NB4 (cell line): ENCODE data around the gene ZNF740.

ENCODE experiments used
- POLR2A ChIP-seq: IDR thresholded peaks from 2 replicates; pipeline ENCODE4 v1.6.1; 2011; ENCODE audit warnings: mild to moderate bottlenecking; ENCODE audit not compliant: insufficient read length; ENCODE audit errors: extremely low read depth
- TF ChIP-seq, protein P1 (sequence below): IDR thresholded peaks from one replicate; pipeline ENCODE4 v1.5.1; 2012; ENCODE audit warnings: low read depth, low read length

DNA sequence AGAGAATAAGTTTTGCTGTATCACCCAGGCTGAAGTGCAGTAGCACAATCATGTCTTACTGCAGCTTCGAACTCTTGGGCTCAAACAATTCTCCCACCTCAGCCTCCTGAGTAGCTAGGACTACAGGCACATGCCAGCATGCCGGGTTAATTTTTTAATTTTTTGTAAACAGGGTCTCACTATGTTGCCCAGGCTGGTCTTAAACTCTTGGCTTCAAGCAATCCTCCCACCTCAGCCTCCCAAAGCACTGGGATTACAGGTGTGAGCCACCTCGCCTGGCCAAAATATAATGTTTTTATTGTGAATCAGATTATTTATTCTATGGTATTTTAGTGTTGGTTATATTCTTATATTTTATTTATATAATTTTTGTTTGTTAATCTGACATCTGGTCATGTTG, 3.8 kb upstream of the ZNF740 start:
- TF ChIP-seq, protein P1, sequence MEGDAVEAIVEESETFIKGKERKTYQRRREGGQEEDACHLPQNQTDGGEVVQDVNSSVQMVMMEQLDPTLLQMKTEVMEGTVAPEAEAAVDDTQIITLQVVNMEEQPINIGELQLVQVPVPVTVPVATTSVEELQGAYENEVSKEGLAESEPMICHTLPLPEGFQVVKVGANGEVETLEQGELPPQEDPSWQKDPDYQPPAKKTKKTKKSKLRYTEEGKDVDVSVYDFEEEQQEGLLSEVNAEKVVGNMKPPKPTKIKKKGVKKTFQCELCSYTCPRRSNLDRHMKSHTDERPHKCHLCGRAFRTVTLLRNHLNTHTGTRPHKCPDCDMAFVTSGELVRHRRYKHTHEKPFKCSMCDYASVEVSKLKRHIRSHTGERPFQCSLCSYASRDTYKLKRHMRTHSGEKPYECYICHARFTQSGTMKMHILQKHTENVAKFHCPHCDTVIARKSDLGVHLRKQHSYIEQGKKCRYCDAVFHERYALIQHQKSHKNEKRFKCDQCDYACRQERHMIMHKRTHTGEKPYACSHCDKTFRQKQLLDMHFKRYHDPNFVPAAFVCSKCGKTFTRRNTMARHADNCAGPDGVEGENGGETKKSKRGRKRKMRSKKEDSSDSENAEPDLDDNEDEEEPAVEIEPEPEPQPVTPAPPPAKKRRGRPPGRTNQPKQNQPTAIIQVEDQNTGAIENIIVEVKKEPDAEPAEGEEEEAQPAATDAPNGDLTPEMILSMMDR = no peak
- no peak for TF ChIP-seq POLR2A
